Liver (tissue), 3 donors: ENCODE results near the gene PRPH2.
"Not testable (repeated sequence)": the region's sequence is repeated elsewhere in the genome, so short reads cannot be mapped to it uniquely, and the experiment has no call there.

Experiments used
- FOXA2 ChIP-seq: IDR thresholded peaks from 2 replicates; pipeline ENCODE4 v1.6.1; 2016; ENCODE audit warnings: antibody characterized with exemption
- JUND ChIP-seq, 2 donors: IDR thresholded peaks; 2 replicates each; pipeline ENCODE4 v1.6.1; 2016; ENCODE audit warnings: antibody characterized with exemption in 2 of 2
- RAD21 ChIP-seq, 2 donors: IDR thresholded peaks; 2 replicates each; pipeline ENCODE4 v1.6.1; 2016; ENCODE audit warnings: antibody characterized with exemption in 2 of 2, mild to moderate bottlenecking in 2 of 2
- RXRA ChIP-seq, 2 donors: IDR thresholded peaks; 2 replicates each; pipeline ENCODE4 v1.6.1; 2017 to 2018; ENCODE audit warnings: antibody characterized with exemption in 2 of 2, mild to moderate bottlenecking in 1 of 2
- SP1 ChIP-seq: IDR thresholded peaks from 2 replicates; pipeline ENCODE4 v1.6.1; 2018; ENCODE audit warnings: antibody characterized with exemption, mild to moderate bottlenecking
- TAF1 ChIP-seq: conservative IDR thresholded peaks from 2 replicates; pipeline ENCODE4 v1.6.1; 2016; ENCODE audit warnings: antibody characterized with exemption, mild to moderate bottlenecking
- YY1 ChIP-seq: IDR thresholded peaks from 2 replicates; pipeline ENCODE4 v1.6.1; 2016; ENCODE audit warnings: antibody characterized with exemption, mild to moderate bottlenecking
- TF ChIP-seq, protein P1 (sequence below): fragments of 150-350 bp; IDR thresholded peaks from 2 replicates; pipeline ENCODE4 v1.5.1; 2017; ENCODE audit warnings: improper control_type of control experiment, low read depth, low read length; ENCODE audit not compliant: missing input control
- TF ChIP-seq, protein P2 (sequence below): IDR thresholded peaks from 2 replicates; pipeline ENCODE4 v1.6.1; 2016; ENCODE audit warnings: antibody characterized with exemption, mild to moderate bottlenecking
- TF ChIP-seq, protein P3 (sequence below): IDR thresholded peaks from 2 replicates; pipeline ENCODE4 v1.6.1; 2016; ENCODE audit warnings: antibody characterized with exemption
- TF ChIP-seq, protein P4 (sequence below): IDR thresholded peaks from 2 replicates; pipeline ENCODE4 v1.6.1; 2016; ENCODE audit warnings: antibody characterized with exemption
- TF ChIP-seq, protein P5 (sequence below): IDR thresholded peaks from 2 replicates; pipeline ENCODE4 v1.6.1; 2016; ENCODE audit warnings: antibody characterized with exemption
- donor health status: healthy.
- donor health status: healthy.

DNA sequence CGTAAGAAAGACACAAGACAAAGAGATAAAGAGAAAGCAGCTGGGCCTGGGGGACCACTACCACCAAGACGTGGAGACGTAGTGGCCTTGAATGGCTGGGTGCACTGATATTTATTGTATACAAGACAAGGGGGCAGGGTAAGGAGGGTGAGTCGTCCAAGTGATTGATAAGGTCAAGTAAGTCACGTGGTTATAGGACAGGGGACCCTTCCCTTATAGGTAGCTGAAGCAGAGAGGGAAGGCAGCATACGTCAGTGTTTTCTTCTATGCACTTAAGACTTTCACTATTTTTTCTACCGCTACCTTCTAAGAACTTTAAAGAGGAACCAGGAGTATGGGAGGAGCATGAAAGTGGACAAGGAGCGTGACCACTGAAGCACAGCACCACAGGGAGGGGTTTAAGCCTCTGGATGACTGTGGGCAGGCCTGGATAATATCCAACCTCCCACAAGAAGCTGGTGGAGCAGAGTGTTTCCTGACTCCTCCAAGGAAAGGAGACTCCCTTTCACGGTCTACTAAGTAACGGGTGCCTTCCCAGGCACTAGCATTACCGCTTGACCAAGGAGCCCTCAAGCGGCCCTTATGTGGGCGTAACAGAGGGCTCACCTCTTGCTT lies 11.6 kb upstream of the PRPH2 start:
- TF ChIP-seq, protein P1, sequence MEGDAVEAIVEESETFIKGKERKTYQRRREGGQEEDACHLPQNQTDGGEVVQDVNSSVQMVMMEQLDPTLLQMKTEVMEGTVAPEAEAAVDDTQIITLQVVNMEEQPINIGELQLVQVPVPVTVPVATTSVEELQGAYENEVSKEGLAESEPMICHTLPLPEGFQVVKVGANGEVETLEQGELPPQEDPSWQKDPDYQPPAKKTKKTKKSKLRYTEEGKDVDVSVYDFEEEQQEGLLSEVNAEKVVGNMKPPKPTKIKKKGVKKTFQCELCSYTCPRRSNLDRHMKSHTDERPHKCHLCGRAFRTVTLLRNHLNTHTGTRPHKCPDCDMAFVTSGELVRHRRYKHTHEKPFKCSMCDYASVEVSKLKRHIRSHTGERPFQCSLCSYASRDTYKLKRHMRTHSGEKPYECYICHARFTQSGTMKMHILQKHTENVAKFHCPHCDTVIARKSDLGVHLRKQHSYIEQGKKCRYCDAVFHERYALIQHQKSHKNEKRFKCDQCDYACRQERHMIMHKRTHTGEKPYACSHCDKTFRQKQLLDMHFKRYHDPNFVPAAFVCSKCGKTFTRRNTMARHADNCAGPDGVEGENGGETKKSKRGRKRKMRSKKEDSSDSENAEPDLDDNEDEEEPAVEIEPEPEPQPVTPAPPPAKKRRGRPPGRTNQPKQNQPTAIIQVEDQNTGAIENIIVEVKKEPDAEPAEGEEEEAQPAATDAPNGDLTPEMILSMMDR = not testable (repeated sequence)
- TF ChIP-seq, protein P2, sequence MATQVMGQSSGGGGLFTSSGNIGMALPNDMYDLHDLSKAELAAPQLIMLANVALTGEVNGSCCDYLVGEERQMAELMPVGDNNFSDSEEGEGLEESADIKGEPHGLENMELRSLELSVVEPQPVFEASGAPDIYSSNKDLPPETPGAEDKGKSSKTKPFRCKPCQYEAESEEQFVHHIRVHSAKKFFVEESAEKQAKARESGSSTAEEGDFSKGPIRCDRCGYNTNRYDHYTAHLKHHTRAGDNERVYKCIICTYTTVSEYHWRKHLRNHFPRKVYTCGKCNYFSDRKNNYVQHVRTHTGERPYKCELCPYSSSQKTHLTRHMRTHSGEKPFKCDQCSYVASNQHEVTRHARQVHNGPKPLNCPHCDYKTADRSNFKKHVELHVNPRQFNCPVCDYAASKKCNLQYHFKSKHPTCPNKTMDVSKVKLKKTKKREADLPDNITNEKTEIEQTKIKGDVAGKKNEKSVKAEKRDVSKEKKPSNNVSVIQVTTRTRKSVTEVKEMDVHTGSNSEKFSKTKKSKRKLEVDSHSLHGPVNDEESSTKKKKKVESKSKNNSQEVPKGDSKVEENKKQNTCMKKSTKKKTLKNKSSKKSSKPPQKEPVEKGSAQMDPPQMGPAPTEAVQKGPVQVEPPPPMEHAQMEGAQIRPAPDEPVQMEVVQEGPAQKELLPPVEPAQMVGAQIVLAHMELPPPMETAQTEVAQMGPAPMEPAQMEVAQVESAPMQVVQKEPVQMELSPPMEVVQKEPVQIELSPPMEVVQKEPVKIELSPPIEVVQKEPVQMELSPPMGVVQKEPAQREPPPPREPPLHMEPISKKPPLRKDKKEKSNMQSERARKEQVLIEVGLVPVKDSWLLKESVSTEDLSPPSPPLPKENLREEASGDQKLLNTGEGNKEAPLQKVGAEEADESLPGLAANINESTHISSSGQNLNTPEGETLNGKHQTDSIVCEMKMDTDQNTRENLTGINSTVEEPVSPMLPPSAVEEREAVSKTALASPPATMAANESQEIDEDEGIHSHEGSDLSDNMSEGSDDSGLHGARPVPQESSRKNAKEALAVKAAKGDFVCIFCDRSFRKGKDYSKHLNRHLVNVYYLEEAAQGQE = not testable (repeated sequence)
- TF ChIP-seq YY1; JUND (IDR thresholded peaks at IDR 0.05); FOXA2; TAF1; RXRA (IDR thresholded peaks at IDR 0.05); RAD21 (IDR thresholded peaks at IDR 0.05); SP1: not testable (repeated sequence)
- TF ChIP-seq, protein P3, sequence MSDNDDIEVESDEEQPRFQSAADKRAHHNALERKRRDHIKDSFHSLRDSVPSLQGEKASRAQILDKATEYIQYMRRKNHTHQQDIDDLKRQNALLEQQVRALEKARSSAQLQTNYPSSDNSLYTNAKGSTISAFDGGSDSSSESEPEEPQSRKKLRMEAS = not testable (repeated sequence)
- TF ChIP-seq, protein P4, sequence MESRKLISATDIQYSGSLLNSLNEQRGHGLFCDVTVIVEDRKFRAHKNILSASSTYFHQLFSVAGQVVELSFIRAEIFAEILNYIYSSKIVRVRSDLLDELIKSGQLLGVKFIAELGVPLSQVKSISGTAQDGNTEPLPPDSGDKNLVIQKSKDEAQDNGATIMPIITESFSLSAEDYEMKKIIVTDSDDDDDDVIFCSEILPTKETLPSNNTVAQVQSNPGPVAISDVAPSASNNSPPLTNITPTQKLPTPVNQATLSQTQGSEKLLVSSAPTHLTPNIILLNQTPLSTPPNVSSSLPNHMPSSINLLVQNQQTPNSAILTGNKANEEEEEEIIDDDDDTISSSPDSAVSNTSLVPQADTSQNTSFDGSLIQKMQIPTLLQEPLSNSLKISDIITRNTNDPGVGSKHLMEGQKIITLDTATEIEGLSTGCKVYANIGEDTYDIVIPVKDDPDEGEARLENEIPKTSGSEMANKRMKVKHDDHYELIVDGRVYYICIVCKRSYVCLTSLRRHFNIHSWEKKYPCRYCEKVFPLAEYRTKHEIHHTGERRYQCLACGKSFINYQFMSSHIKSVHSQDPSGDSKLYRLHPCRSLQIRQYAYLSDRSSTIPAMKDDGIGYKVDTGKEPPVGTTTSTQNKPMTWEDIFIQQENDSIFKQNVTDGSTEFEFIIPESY = not testable (repeated sequence)
- TF ChIP-seq, protein P5, sequence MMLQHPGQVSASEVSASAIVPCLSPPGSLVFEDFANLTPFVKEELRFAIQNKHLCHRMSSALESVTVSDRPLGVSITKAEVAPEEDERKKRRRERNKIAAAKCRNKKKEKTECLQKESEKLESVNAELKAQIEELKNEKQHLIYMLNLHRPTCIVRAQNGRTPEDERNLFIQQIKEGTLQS = not testable (repeated sequence)
